Activated T-cell treated with anti-CD3 and anti-CD28 coated beads for 1 hour (primary cell): ENCODE data around the gene MSMO1.
"Not testable (repeated sequence)": the region's sequence is repeated elsewhere in the genome, so short reads cannot be mapped to it uniquely, and the experiment has no call there.

Source experiments
- DNase-seq: peaks from one replicate; pipeline ENCODE4 v3.0.0-alpha.2; 2020; ENCODE audit warnings: low read depth

MSMO1 gene

DNA sequence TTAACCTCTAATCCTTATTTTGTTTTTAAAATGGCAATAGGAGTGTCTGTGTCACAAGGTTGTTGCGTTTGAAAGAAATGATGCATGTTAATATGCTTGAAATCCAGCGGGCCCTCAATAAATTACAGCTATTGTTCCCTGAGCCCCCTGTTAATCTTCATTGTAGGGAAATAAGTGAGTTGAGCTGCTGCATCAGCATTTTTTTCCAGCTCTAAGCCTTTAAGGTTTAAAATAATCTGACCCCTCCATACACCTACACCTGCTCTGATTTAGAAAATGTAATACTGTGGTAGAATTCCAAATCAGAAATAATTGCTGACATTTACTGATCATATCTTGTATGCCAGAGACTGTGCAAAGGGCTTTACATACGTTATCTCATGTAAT, 2.6 kb upstream of the MSMO1 start:
- no peak for DNase-seq

- no peak for DNase-seq
Observed at GRCh38 chr4:165325732-165326512, 1.5 kb upstream of the MSMO1 start.

- no peak for DNase-seq
Observed at GRCh38 chr4:165326831-165327210, 648 bp upstream of the MSMO1 start.

DNA sequence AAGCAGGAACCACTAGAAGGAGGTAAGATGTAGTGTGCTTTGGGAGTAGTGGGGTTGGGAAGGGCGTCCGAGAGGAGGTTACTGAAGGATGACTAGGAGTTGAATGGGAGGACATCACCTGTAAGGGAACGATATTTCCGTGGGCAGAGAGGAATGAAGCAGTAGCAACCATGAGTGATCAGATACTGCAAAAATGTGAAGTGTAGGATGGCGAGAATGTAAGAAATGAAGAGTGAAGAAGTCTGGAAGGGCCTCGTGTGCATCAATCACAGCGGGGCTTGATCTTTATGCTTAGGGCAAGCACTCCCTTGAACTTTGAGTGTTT, 594 bp downstream of the MSMO1 start:
- no peak for DNase-seq

DNA sequence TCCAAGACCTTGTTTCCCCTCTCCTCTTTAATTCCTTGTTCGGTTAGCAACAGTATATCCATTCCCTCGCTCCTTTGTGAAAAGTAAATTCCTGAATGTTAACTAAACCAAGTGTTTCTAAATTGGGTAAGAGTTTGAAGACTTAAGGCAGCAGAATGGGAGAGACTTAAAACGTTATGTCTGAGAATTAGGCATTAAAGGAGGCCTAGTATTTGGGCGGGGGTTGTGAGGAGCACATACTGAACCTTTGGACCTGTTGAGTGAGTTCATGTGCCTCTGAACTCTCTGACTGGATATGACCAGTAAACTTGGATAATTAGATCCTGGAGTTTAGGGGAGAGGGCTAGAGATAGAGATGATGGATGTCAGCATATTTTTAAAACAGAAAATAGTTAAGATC, 1.2 kb downstream of the MSMO1 start:
- DNase-seq = no peak

- no peak for DNase-seq
Observed at GRCh38 chr4:165330071-165330470, 2.6 kb downstream of the MSMO1 start.

- DNase-seq = no peak
Observed at GRCh38 chr4:165330666-165331065, 3.2 kb downstream of the MSMO1 start.

GRCh38 chr4:165331359-165331758, 3.9 kb downstream of the MSMO1 start:
- no peak for DNase-seq

DNA sequence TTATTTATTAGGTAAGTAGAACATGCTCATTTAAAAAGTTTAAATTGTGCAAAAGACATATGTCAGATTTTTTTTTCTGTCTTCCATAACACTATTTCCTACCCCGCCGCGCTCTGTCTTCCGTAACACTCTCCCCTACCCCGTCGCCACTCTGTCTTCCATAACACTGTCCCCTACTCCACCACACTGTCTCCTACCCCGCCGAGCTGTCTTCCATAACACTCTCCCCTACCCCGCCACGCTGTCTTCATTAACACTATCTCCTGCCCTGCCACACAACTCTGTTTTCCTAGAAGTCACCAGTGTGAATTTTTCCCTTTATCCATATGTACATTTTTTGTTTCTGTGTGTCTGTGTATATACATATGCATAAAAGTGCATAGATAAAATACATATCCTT, 4.4 kb downstream of the MSMO1 start:
- no peak for DNase-seq

DNA sequence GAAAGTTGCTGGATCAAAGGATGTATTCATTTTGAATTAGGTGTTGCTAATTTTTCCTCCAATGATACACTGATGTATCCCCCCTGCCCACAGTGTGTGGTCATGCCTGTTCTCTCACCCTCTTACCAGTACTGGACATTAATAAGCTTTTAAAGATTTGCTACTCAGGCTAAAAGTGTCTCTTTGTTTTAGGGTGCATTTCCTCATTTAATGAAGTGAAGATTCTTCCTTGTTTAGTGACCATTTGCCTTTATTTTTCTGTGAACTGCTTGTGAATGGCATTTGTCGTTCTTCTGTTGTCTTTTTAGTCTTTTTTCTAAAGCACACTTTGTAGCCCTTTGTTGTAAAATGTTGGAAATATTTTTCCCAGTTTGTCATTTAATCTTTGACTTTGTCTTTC, 5.0 kb downstream of the MSMO1 start:
- no peak for DNase-seq

- DNase-seq = no peak
Observed at GRCh38 chr4:165335163-165335703, 7.8 kb downstream of the MSMO1 start.

DNA sequence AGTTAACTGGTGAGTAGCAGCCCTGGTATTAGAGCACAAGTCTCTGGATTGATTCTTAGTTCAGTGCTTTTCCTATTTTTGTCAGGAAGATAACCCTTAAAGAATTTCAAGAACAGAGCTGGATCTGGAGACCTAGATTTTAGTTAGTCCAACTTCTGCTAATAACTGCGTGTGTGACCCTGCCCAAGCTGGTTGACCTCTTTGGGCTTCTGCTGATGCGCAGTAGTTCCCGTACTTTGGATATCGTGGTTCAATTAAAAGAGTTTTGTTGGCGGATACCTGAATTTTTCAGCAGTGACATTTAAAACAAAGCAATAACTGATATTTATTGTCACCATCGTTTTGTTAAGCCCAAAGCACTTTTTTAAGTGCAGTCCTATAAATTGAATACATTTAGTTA, 9.3 kb downstream of the MSMO1 start:
- DNase-seq = no peak

- DNase-seq = not testable (repeated sequence)
Observed at GRCh38 chr4:165342340-165342739, 14.9 kb downstream of the MSMO1 start.

- no peak for DNase-seq
Observed at GRCh38 chr4:165343353-165344191, 16.1 kb downstream of the MSMO1 start.

DNA sequence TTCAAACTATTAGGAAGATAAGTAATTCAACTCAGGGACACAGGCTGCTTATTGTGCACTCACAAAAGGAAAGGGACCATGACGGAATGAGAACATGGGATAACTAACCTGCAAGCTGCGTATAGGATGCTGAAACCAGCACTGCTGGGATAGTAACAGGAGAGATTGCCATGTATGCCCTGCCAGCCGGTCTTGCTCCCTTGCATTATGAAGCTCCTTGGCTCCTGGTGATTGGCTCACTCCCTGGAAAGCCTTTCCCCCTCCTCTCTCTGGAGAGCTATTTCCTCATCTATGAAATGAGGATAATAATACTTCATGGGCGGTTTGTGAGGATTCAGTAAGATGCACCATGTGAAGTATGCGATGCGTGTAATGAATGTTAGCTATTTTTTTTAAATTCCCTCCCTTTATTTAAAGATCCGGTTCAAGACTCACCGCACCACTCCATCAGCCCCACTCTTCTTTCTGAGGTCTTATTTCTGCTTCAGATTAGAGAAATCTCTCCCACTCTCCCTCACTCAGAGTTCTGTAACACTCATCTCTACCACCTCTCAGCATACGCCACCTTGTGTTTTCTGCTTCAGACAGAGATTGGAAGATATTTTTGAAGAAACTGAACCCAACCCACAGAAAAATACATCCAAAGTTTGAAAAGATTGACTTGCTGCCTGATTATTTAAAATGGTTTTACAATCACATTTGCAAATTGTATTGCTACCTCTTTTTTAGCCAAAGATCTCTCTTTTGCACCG, 18.4 kb downstream of the MSMO1 start:
- no peak for DNase-seq

- no peak for DNase-seq
Observed at GRCh38 chr4:165347647-165348569, 20.4 kb downstream of the MSMO1 start.

DNA sequence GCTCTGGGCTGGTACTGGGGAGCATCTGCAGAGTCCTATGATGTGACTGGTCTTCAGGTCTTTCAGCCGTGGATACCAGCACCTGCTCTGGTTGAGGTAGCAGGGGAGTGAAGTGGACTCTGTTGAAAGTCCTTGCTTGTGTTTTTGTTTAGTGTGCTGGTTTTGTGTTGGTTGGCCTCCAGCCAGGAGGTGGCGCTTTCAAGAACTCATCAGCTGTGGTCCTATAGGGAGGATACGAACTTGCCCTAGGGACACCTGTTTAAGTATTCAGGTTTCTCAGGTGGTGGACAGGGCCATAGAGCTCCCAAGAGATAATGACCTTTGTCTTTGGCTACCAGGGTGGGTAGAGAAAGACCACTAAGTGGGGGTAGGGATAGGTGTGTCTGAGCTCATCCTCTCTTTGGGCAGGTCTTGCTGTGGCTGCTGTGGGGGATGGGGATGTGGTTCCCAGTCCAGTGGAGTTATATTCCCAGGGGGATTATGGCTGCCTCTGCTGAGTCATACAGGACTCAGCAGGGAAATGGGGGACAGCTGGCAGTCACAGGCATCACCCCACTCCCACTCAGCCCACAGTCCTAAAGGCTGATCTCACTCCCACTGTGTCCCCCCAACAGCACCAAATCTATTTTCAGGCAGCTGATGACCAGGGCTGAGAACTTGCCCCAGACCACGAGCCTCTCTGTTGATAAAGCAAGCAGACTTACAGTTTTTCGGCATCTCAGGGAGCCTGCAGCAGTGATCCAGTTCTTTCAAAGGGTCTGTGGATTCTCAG, 24.1 kb downstream of the MSMO1 start:
- no peak for DNase-seq

- DNase-seq = no peak
Observed at GRCh38 chr4:165355900-165356300, 28.4 kb downstream of the MSMO1 start.

- no peak for DNase-seq
Observed at GRCh38 chr4:165359506-165359905, 32.0 kb downstream of the MSMO1 start.

DNA sequence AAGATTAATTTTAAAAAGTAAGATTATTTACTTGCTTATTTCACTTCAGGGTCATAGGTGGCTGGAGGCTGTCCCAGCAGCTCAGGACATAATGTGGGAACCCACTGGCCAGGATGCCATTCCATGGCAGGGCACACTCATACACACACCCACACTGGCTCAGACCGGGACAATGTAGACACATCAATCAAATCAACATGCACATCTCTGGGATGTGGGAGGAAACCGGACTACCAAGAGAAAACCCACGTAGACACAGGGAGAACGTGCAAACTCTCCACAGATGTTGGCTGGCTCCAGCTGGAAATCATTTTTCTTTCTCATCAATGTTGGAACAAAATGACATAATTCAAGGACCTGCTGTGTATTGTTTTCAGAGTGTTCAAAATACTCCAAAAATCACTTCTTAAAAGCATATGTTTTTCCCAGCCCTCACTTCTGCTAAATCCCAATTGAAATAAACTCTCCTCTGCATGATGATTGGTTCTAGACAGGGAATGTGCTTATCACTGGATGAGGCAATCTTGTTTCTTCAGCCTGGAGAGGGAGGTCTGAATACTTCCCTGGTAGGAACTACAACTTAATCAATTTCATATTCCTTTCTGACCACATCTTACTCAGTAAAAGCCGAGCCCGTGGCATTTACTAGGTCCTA, 32.7 kb downstream of the MSMO1 start:
- no peak for DNase-seq
